KMS-11 (cell line): Measurements from ENCODE around the gene COG4.

ENCODE experiments used
- H2AFZ ChIP-seq: fragments of 200-600 bp; sonication (generic); 2 replicates; pipeline ENCODE4 v1.6.1; 2016; ENCODE audit warnings: antibody characterized with exemption, mixed run types, low read depth
- H3K27ac ChIP-seq: fragments of 200-600 bp; sonication (generic); 2 replicates; pipeline ENCODE4 v1.6.1; 2016; ENCODE audit warnings: mild to moderate bottlenecking, mixed run types
- H3K27me3 ChIP-seq: fragments of 200-600 bp; sonication (generic); 2 replicates; pipeline ENCODE4 v1.6.1; 2017; ENCODE audit warnings: mild to moderate bottlenecking, low read depth, mixed run types, moderate library complexity; ENCODE audit not compliant: insufficient read depth
- H3K36me3 ChIP-seq: fragments of 200-600 bp; sonication (generic); 2 replicates; pipeline ENCODE4 v1.6.1; 2017; ENCODE audit warnings: mild to moderate bottlenecking, mixed run types; ENCODE audit not compliant: insufficient read depth
- H3K4me1 ChIP-seq: fragments of 200-600 bp; sonication (generic); 2 replicates; pipeline ENCODE4 v1.6.1; 2016; ENCODE audit warnings: mild to moderate bottlenecking, low read depth, mixed run types; ENCODE audit not compliant: poor library complexity, severe bottlenecking
- H3K4me2 ChIP-seq: fragments of 200-600 bp; sonication (generic); 2 replicates; pipeline ENCODE4 v1.7.0; 2016; ENCODE audit warnings: mild to moderate bottlenecking, mixed run types
- H3K4me3 ChIP-seq: fragments of 200-600 bp; sonication (generic); IDR thresholded peaks from 2 replicates; pipeline ENCODE4 v1.6.1; 2017; ENCODE audit warnings: low read depth, low read length, mixed read lengths; ENCODE audit not compliant: insufficient read depth
- H3K79me2 ChIP-seq: fragments of 200-600 bp; sonication (generic); 2 replicates; pipeline ENCODE4 v1.6.1; 2016; ENCODE audit warnings: low read depth, mixed run types; ENCODE audit not compliant: insufficient read depth
- H3K9ac ChIP-seq: fragments of 200-600 bp; sonication (generic); 2 replicates; pipeline ENCODE4 v1.6.1; 2016; ENCODE audit warnings: mild to moderate bottlenecking, mixed run types
- H4K20me1 ChIP-seq: fragments of 200-600 bp; sonication (generic); 2 replicates; pipeline ENCODE4 v1.6.1; 2016; ENCODE audit warnings: mild to moderate bottlenecking, mixed run types; ENCODE audit not compliant: insufficient read depth
- CTCF ChIP-seq: fragments of 200-600 bp; sonication (generic); conservative IDR thresholded peaks from 2 replicates; pipeline ENCODE4 v1.6.1; 2017; ENCODE audit warnings: low read depth, mild to moderate bottlenecking, antibody characterized with exemption, low read length, moderate library complexity, mixed read lengths

Gene COG4

GRCh38 chr16:70494777-70495176 is 28.6 kb downstream of the COG4 start:
- Histone ChIP-seq H3K27me3 (no peaks in the 10 kb centered on the region), H3K4me1 (peaks cover 39% of the 10 kb centered on the region), H2AFZ (no peak overlapping the region), H4K20me1 (no peaks in the 10 kb centered on the region), H3K36me3 (no peaks in the 10 kb centered on the region), H3K9ac (no peak overlapping the region), H3K27ac (peak overlapping the region; percentile 28; the same call in 1 of the 2 replicates), H3K79me2 (no peaks in the 10 kb centered on the region), H3K4me2 (peak overlapping the region; percentile 24), H3K4me3 (no peak overlapping the region)
- no peak for TF ChIP-seq CTCF

GRCh38 chr16:70494202-70494770 is 29.1 kb downstream of the COG4 start:
- H3K36me3 ChIP-seq = no peaks in the 10 kb centered on the region
- no peaks in the 10 kb centered on the region for H3K79me2 ChIP-seq
- H4K20me1 ChIP-seq = no peaks in the 10 kb centered on the region
- H2AFZ ChIP-seq = no peak overlapping the region
- TF ChIP-seq CTCF = no peak
- H3K27me3 ChIP-seq = no peaks in the 10 kb centered on the region
- peak overlapping the region; percentile 24 for H3K4me2 ChIP-seq
- peaks cover 39% of the 10 kb centered on the region for H3K4me1 ChIP-seq
- no peak overlapping the region for H3K9ac ChIP-seq
- H3K4me3 ChIP-seq = no peak overlapping the region
- H3K27ac ChIP-seq = peak overlapping the region; percentile 28; the same call in 1 of the 2 replicates

GRCh38 chr16:70493802-70494201 is 29.6 kb downstream of the COG4 start:
- peak overlapping the region; percentile 24 for H3K4me2 ChIP-seq
- peaks cover 39% of the 10 kb centered on the region for H3K4me1 ChIP-seq
- no peaks in the 10 kb centered on the region for H4K20me1 ChIP-seq
- peak overlapping the region; percentile 28; the same call in 1 of the 2 replicates for H3K27ac ChIP-seq
- no peaks in the 10 kb centered on the region for H3K36me3 ChIP-seq
- no peak overlapping the region for H3K9ac ChIP-seq
- TF ChIP-seq CTCF = no peak
- H3K27me3 ChIP-seq = no peaks in the 10 kb centered on the region
- H2AFZ ChIP-seq = no peak overlapping the region
- H3K79me2 ChIP-seq = no peaks in the 10 kb centered on the region
- H3K4me3 ChIP-seq = no peak overlapping the region

GRCh38 chr16:70490261-70490660 is 33.1 kb downstream of the COG4 start:
- TF ChIP-seq CTCF = no peak
- Histone ChIP-seq H3K4me2 (no peak overlapping the region), H3K79me2 (no peaks in the 10 kb centered on the region), H3K36me3 (no peaks in the 10 kb centered on the region), H3K9ac (no peak overlapping the region), H3K27ac (no peak overlapping the region), H2AFZ (no peak overlapping the region), H3K4me3 (no peak overlapping the region), H3K27me3 (no peaks in the 10 kb centered on the region), H4K20me1 (no peaks in the 10 kb centered on the region), H3K4me1 (peaks cover 23% of the 10 kb centered on the region)
